SK-N-SH treated with all-trans-retinoic acid at 6 μM for 48 hours (cell line): ENCODE results near the gene RPL32.

ENCODE experiments used
- CREB5 ChIP-seq: fragments of 250-450 bp; sonication (Bioruptor Pico); IDR thresholded peaks from 2 replicates; pipeline ENCODE4 v1.5.1; 2020; ENCODE audit warnings: low read depth, mild to moderate bottlenecking, moderate library complexity
- GLIS3 ChIP-seq: fragments of 250-450 bp; sonication (Bioruptor Pico); IDR thresholded peaks from 2 replicates; pipeline ENCODE4 v1.5.0; 2020; ENCODE audit warnings: mild to moderate bottlenecking, moderate library complexity
- ISL1 ChIP-seq: fragments of 250-450 bp; sonication (Bioruptor Pico); IDR thresholded peaks from 2 replicates; pipeline ENCODE4 v2.1.2; 2022; ENCODE audit warnings: mild to moderate bottlenecking, moderate library complexity
- PATZ1 ChIP-seq: fragments of 250-450 bp; sonication (Bioruptor Pico); IDR thresholded peaks from 2 replicates; pipeline ENCODE4 v1.8.0; 2020; ENCODE audit warnings: mild to moderate bottlenecking, moderate library complexity, borderline replicate concordance
- RARB ChIP-seq: fragments of 250-450 bp; sonication (Bioruptor Pico); IDR thresholded peaks from 2 replicates; pipeline ENCODE4 v1.8.0; 2021; ENCODE audit warnings: mild to moderate bottlenecking, moderate library complexity
- SNAI2 ChIP-seq: fragments of 250-450 bp; sonication (Bioruptor Pico); IDR thresholded peaks from 2 replicates; pipeline ENCODE4 v1.5.0; 2020; ENCODE audit warnings: mild to moderate bottlenecking, moderate library complexity
- ZFP30 ChIP-seq: fragments of 450-650 bp; formaldehyde crosslinking; IDR thresholded peaks from 2 replicates; pipeline ENCODE4 v1.5.0; 2022; ENCODE audit warnings: mild to moderate bottlenecking, moderate library complexity
- ZNF565 ChIP-seq: fragments of 450-650 bp; formaldehyde crosslinking; conservative IDR thresholded peaks from 2 replicates; pipeline ENCODE4 v1.5.0; 2020; ENCODE audit warnings: low read depth, mild to moderate bottlenecking, moderate library complexity
- ZNF70 ChIP-seq: fragments of 450-650 bp; formaldehyde crosslinking; IDR thresholded peaks from 2 replicates; pipeline ENCODE4 v1.5.0; 2020; ENCODE audit warnings: mild to moderate bottlenecking, moderate library complexity

- TF ChIP-seq ZNF565 (no peak), RARB (no peak), GLIS3 (CRISPR knock-in tag) (no peak), ZFP30 (CRISPR knock-in tag) (no peak), ISL1 (no peak), SNAI2 (CRISPR knock-in tag) (no peak), PATZ1 (CRISPR knock-in tag) (no peak), CREB5 (CRISPR knock-in tag) (no peak), ZNF70 (no peak)
Observed at GRCh38 chr3:12838179-12838965, 3.0 kb downstream of the RPL32 start.
